GM06990 (cell line): ENCODE results near the gene PRRT1B.

Experiments used
- DNase-seq: peaks from one replicate; pipeline ENCODE4 v3.0.0-alpha.2; 2011; ENCODE audit not compliant: insufficient read length; ENCODE audit errors: extremely low read depth
- H3K27me3 ChIP-seq: replicated peaks from 2 replicates; pipeline ENCODE4 v1.6.0; 2011; ENCODE audit warnings: low read length; ENCODE audit not compliant: control insufficient read depth, insufficient read depth
- H3K36me3 ChIP-seq: 2 replicates; pipeline ENCODE4 v1.5.1; 2011; ENCODE audit warnings: low read length; ENCODE audit not compliant: control insufficient read depth, insufficient read depth
- H3K4me3 ChIP-seq: replicated peaks from 2 replicates; pipeline ENCODE4 v1.5.1; 2011; ENCODE audit warnings: low read depth, mild to moderate bottlenecking, control low read depth, low read length
- CTCF ChIP-seq: IDR thresholded peaks from 2 replicates; pipeline ENCODE4 v1.5.1; 2011; ENCODE audit warnings: low read length, control low read depth, mild to moderate bottlenecking, inconsistent platforms; ENCODE audit not compliant: insufficient read depth, poor library complexity, severe bottlenecking

The PRRT1B gene

GRCh38 chr9:131578731-131579504 is 33.6 kb downstream of the PRRT1B start:
- Histone ChIP-seq H3K4me3 (no peak overlapping the region), H3K36me3 (peaks cover 69% of the 10 kb centered on the region), H3K27me3 (no peaks in the 10 kb centered on the region)
- peak; percentile 51 for DNase-seq
- no peak for TF ChIP-seq CTCF

- peaks cover 77% of the 10 kb centered on the region for H3K36me3 ChIP-seq
- no peak for TF ChIP-seq CTCF
- H3K4me3 ChIP-seq: no peak overlapping the region
- no peak for DNase-seq
- no peaks in the 10 kb centered on the region for H3K27me3 ChIP-seq
These were observed 34.5 kb downstream of the PRRT1B start for GRCh38 chr9:131579789-131580211.

- no peaks in the 10 kb centered on the region for H3K27me3 ChIP-seq
- H3K36me3 ChIP-seq: peaks cover 75% of the 10 kb centered on the region
- no peak overlapping the region for H3K4me3 ChIP-seq
- no peak for TF ChIP-seq CTCF
- DNase-seq: no peak
These were observed 35.0 kb downstream of the PRRT1B start for GRCh38 chr9:131580358-131580757.

GRCh38 chr9:131582056-131582455 is 36.7 kb downstream of the PRRT1B start:
- no peaks in the 10 kb centered on the region for H3K27me3 ChIP-seq
- no peak for TF ChIP-seq CTCF
- H3K36me3 ChIP-seq: peaks cover 64% of the 10 kb centered on the region

GRCh38 chr9:131582466-131583336 is 37.4 kb downstream of the PRRT1B start:
- peaks cover 67% of the 10 kb centered on the region for H3K36me3 ChIP-seq
- no peak overlapping the region for H3K4me3 ChIP-seq
- no peak for TF ChIP-seq CTCF
- DNase-seq: no peak
- no peaks in the 10 kb centered on the region for H3K27me3 ChIP-seq

More at GRCh38 chr9:131582056-131582455, 36.7 kb downstream of the PRRT1B start:
- no peak for DNase-seq
- no peak overlapping the region for H3K4me3 ChIP-seq
